ENCODE measurements around the gene RC3H1. TPM values are rescaled to one million over a fixed set of nuclear protein-coding genes. Genes with fewer than 3 reads are reported as not detected.

The RC3H1 gene
- total RNA-seq, 1 experiment from 2014 or later = 52.9 TPM

- Histone ChIP-seq H3K79me2 (ENCODE audit: low read length) (no peaks in the 10 kb centered on the region), H3K4me2 (ENCODE audit: low read depth, low read length, poor library complexity, severe bottlenecking) (no peak overlapping the region), H3K4me1 (ENCODE audit: low read length) (no peaks in the 10 kb centered on the region), H3K9me2 (replicated peaks; ENCODE audit: insufficient read depth, low read length) (no peaks in the 10 kb centered on the region), H4K20me1 (ENCODE audit: insufficient read depth, low read depth, low read length) (no peaks in the 10 kb centered on the region), H3K27me3 (ENCODE audit: low read length) (no peaks in the 10 kb centered on the region), H3K27ac (ENCODE audit: low read length) (no peak overlapping the region), H3K36me3 (ENCODE audit: insufficient read depth, low read length) (no peaks in the 10 kb centered on the region), H3K9ac (ENCODE audit: low read length) (no peak overlapping the region), H3K9me3 (ENCODE audit: low read length) (no peaks in the 10 kb centered on the region), H3K4me3 (ENCODE audit: low read length) (no peak overlapping the region), H2AFZ (ENCODE audit: low read length) (no peak overlapping the region)
- DNase-seq = no peak
These were observed 14.6 kb upstream of the RC3H1 start for GRCh38 chr1:174036798-174037197.

GRCh38 chr1:174036204-174036603 is 14.0 kb upstream of the RC3H1 start:
- Histone ChIP-seq H3K9me2 (replicated peaks; ENCODE audit: insufficient read depth, low read length) (no peaks in the 10 kb centered on the region), H2AFZ (ENCODE audit: low read length) (no peak overlapping the region), H3K79me2 (ENCODE audit: low read length) (no peaks in the 10 kb centered on the region), H3K4me3 (ENCODE audit: low read length) (no peak overlapping the region), H3K9ac (ENCODE audit: low read length) (no peak overlapping the region), H3K27me3 (ENCODE audit: low read length) (no peaks in the 10 kb centered on the region), H3K4me2 (ENCODE audit: low read depth, low read length, poor library complexity, severe bottlenecking) (no peak overlapping the region), H3K27ac (ENCODE audit: low read length) (no peak overlapping the region), H3K36me3 (ENCODE audit: insufficient read depth, low read length) (no peaks in the 10 kb centered on the region), H4K20me1 (ENCODE audit: insufficient read depth, low read depth, low read length) (no peaks in the 10 kb centered on the region), H3K9me3 (ENCODE audit: low read length) (no peaks in the 10 kb centered on the region), H3K4me1 (ENCODE audit: low read length) (no peaks in the 10 kb centered on the region)
- DNase-seq = no peak

- Histone ChIP-seq H3K9me3 (ENCODE audit: low read length) (no peaks in the 10 kb centered on the region), H3K27ac (ENCODE audit: low read length) (no peak overlapping the region)
These were observed 10.6 kb upstream of the RC3H1 start for GRCh38 chr1:174032671-174033222.

GRCh38 chr1:174031099-174031498 is 8.9 kb upstream of the RC3H1 start:
- Histone ChIP-seq H2AFZ (ENCODE audit: low read length) (no peak overlapping the region), H3K79me2 (ENCODE audit: low read length) (no peaks in the 10 kb centered on the region), H3K9me3 (ENCODE audit: low read length) (no peaks in the 10 kb centered on the region), H3K9me2 (replicated peaks; ENCODE audit: insufficient read depth, low read length) (no peaks in the 10 kb centered on the region), H3K27ac (ENCODE audit: low read length) (no peak overlapping the region), H3K27me3 (ENCODE audit: low read length) (no peaks in the 10 kb centered on the region), H3K4me3 (ENCODE audit: low read length) (no peak overlapping the region), H4K20me1 (ENCODE audit: insufficient read depth, low read depth, low read length) (no peaks in the 10 kb centered on the region), H3K36me3 (ENCODE audit: insufficient read depth, low read length) (no peaks in the 10 kb centered on the region), H3K4me2 (ENCODE audit: low read depth, low read length, poor library complexity, severe bottlenecking) (no peak overlapping the region), H3K4me1 (ENCODE audit: low read length) (no peaks in the 10 kb centered on the region), H3K9ac (ENCODE audit: low read length) (no peak overlapping the region)
- no peak for DNase-seq

More at GRCh38 chr1:174032671-174033222, 10.6 kb upstream of the RC3H1 start:
- H2AFZ ChIP-seq (ENCODE audit: low read length) = no peak overlapping the region
- no peak overlapping the region for H3K4me3 ChIP-seq (ENCODE audit: low read length)
- H3K79me2 ChIP-seq (ENCODE audit: low read length) = no peaks in the 10 kb centered on the region
- H4K20me1 ChIP-seq (ENCODE audit: insufficient read depth, low read depth, low read length) = no peaks in the 10 kb centered on the region
- no peaks in the 10 kb centered on the region for H3K9me2 ChIP-seq (replicated peaks; ENCODE audit: insufficient read depth, low read length)
- H3K4me1 ChIP-seq (ENCODE audit: low read length) = no peaks in the 10 kb centered on the region
- DNase-seq = no peak
- H3K36me3 ChIP-seq (ENCODE audit: insufficient read depth, low read length) = no peaks in the 10 kb centered on the region
- no peaks in the 10 kb centered on the region for H3K27me3 ChIP-seq (ENCODE audit: low read length)
- no peak overlapping the region for H3K4me2 ChIP-seq (ENCODE audit: low read depth, low read length, poor library complexity, severe bottlenecking)
- no peak overlapping the region for H3K9ac ChIP-seq (ENCODE audit: low read length)

GRCh38 chr1:174028495-174028894 is 6.3 kb upstream of the RC3H1 start:
- H3K9ac ChIP-seq (ENCODE audit: low read length) = no peak overlapping the region

GRCh38 chr1:174023440-174023839 is 1.3 kb upstream of the RC3H1 start:
- Histone ChIP-seq H2AFZ (ENCODE audit: low read length) (peak overlapping the region; percentile 23; the same call in 1 of the 2 replicates), H3K9me2 (replicated peaks; ENCODE audit: insufficient read depth, low read length) (no peaks in the 10 kb centered on the region), H3K4me2 (ENCODE audit: low read depth, low read length, poor library complexity, severe bottlenecking) (peak overlapping the region; percentile 100), H3K9ac (ENCODE audit: low read length) (peak overlapping the region; percentile 89; the same call in 1 of the 2 replicates), H3K9me3 (ENCODE audit: low read length) (no peaks in the 10 kb centered on the region), H4K20me1 (ENCODE audit: insufficient read depth, low read depth, low read length) (peaks cover 12% of the 10 kb centered on the region), H3K27ac (ENCODE audit: low read length) (no peak overlapping the region), H3K4me1 (ENCODE audit: low read length) (peaks cover 37% of the 10 kb centered on the region), H3K36me3 (ENCODE audit: insufficient read depth, low read length) (peaks cover 11% of the 10 kb centered on the region; the same call in 1 of the 2 replicates), H3K27me3 (ENCODE audit: low read length) (no peaks in the 10 kb centered on the region), H3K79me2 (ENCODE audit: low read length) (peaks cover 37% of the 10 kb centered on the region), H3K4me3 (ENCODE audit: low read length) (no peak overlapping the region; the same call in 1 of the 2 replicates)
- no peak for DNase-seq

More at GRCh38 chr1:174028495-174028894, 6.3 kb upstream of the RC3H1 start:
- H3K27me3 ChIP-seq (ENCODE audit: low read length) = no peaks in the 10 kb centered on the region
- no peaks in the 10 kb centered on the region for H3K9me2 ChIP-seq (replicated peaks; ENCODE audit: insufficient read depth, low read length)
- H4K20me1 ChIP-seq (ENCODE audit: insufficient read depth, low read depth, low read length) = no peaks in the 10 kb centered on the region
- no peaks in the 10 kb centered on the region for H3K36me3 ChIP-seq (ENCODE audit: insufficient read depth, low read length)
- no peak overlapping the region for H2AFZ ChIP-seq (ENCODE audit: low read length)
- H3K27ac ChIP-seq (ENCODE audit: low read length) = no peak overlapping the region
- no peaks in the 10 kb centered on the region for H3K9me3 ChIP-seq (ENCODE audit: low read length)
- no peak for DNase-seq
- no peaks in the 10 kb centered on the region for H3K79me2 ChIP-seq (ENCODE audit: low read length)
- H3K4me2 ChIP-seq (ENCODE audit: low read depth, low read length, poor library complexity, severe bottlenecking) = no peak overlapping the region
- H3K4me1 ChIP-seq (ENCODE audit: low read length) = peaks cover 1% of the 10 kb centered on the region; the same call in 1 of the 2 replicates
- H3K4me3 ChIP-seq (ENCODE audit: low read length) = no peak overlapping the region

GRCh38 chr1:174022976-174023277 is 770 bp upstream of the RC3H1 start:
- Histone ChIP-seq H3K4me3 (ENCODE audit: low read length) (peak overlapping the region; percentile 86), H4K20me1 (ENCODE audit: insufficient read depth, low read depth, low read length) (peaks cover 12% of the 10 kb centered on the region), H3K27me3 (ENCODE audit: low read length) (no peaks in the 10 kb centered on the region), H3K4me2 (ENCODE audit: low read depth, low read length, poor library complexity, severe bottlenecking) (peak overlapping the region; percentile 100), H3K9me3 (ENCODE audit: low read length) (no peaks in the 10 kb centered on the region), H3K36me3 (ENCODE audit: insufficient read depth, low read length) (peaks cover 11% of the 10 kb centered on the region; the same call in 1 of the 2 replicates), H3K9ac (ENCODE audit: low read length) (peak overlapping the region; percentile 89), H2AFZ (ENCODE audit: low read length) (peak overlapping the region; percentile 93), H3K9me2 (replicated peaks; ENCODE audit: insufficient read depth, low read length) (no peaks in the 10 kb centered on the region), H3K79me2 (ENCODE audit: low read length) (peaks cover 42% of the 10 kb centered on the region), H3K4me1 (ENCODE audit: low read length) (peaks cover 42% of the 10 kb centered on the region), H3K27ac (ENCODE audit: low read length) (no peak overlapping the region)
- peak; percentile 46 for DNase-seq

- Histone ChIP-seq H3K4me3 (ENCODE audit: low read length) (peak overlapping the region; percentile 86), H4K20me1 (ENCODE audit: insufficient read depth, low read depth, low read length) (peaks cover 18% of the 10 kb centered on the region), H3K9ac (ENCODE audit: low read length) (peak overlapping the region; percentile 89), H3K9me2 (replicated peaks; ENCODE audit: insufficient read depth, low read length) (no peaks in the 10 kb centered on the region), H3K4me1 (ENCODE audit: low read length) (peaks cover 51% of the 10 kb centered on the region), H3K36me3 (ENCODE audit: insufficient read depth, low read length) (peaks cover 11% of the 10 kb centered on the region; the same call in 1 of the 2 replicates), H2AFZ (ENCODE audit: low read length) (0 out of 2 replicates have a peak overlapping the region, but pooled peaks have one; percentile 53), H3K27me3 (ENCODE audit: low read length) (no peaks in the 10 kb centered on the region), H3K9me3 (ENCODE audit: low read length) (no peaks in the 10 kb centered on the region), H3K79me2 (ENCODE audit: low read length) (peaks cover 55% of the 10 kb centered on the region), H3K4me2 (ENCODE audit: low read depth, low read length, poor library complexity, severe bottlenecking) (peak overlapping the region; percentile 100), H3K27ac (ENCODE audit: low read length) (peak overlapping the region; percentile 22; the same call in 1 of the 2 replicates)
- peak; percentile 75 for DNase-seq
These were observed 522 bp downstream of the RC3H1 start for GRCh38 chr1:174021591-174022079.
